Inferior parietal cortex (tissue), 1 donor: Measurements from ENCODE around the gene ZP1.

Source experiments
- DNase-seq: peaks from one replicate; pipeline ENCODE4 v3.0.0-alpha.2; 2016; ENCODE audit errors: extremely low spot score

ZP1 gene

GRCh38 chr11:60910281-60910687, 42.9 kb downstream of the ZP1 start:
- no peak for DNase-seq

- no peak for DNase-seq
Observed at GRCh38 chr11:60910711-60911380, 43.5 kb downstream of the ZP1 start.

GRCh38 chr11:60912223-60912850, 45.0 kb downstream of the ZP1 start:
- DNase-seq = no peak

GRCh38 chr11:60912851-60913528, 45.6 kb downstream of the ZP1 start:
- no peak for DNase-seq

- peak; percentile 97 for DNase-seq
Observed at GRCh38 chr11:60913793-60914632, 46.7 kb downstream of the ZP1 start, which contains the start of gene TMEM109. TMEM109 (plus strand) TSS chr11:60914158; CDS start chr11:60919694, 5,536 bp downstream.

- no peak for DNase-seq
Observed at GRCh38 chr11:60914633-60915247, 47.4 kb downstream of the ZP1 start.

GRCh38 chr11:60915248-60915914, 48.0 kb downstream of the ZP1 start:
- DNase-seq = no peak

GRCh38 chr11:60916669-60917206, 49.4 kb downstream of the ZP1 start:
- no peak for DNase-seq

GRCh38 chr11:60917267-60917666, 49.9 kb downstream of the ZP1 start:
- no peak for DNase-seq

- DNase-seq = no peak
Observed at GRCh38 chr11:60918251-60918938, 51.1 kb downstream of the ZP1 start.

- no peak for DNase-seq
Observed at GRCh38 chr11:60918939-60919265, 51.6 kb downstream of the ZP1 start.

- no peak for DNase-seq
Observed at GRCh38 chr11:60919320-60919719, 52.0 kb downstream of the ZP1 start.

- DNase-seq = no peak
Observed at GRCh38 chr11:60919956-60920355, 52.6 kb downstream of the ZP1 start.

GRCh38 chr11:60921259-60921658, 53.9 kb downstream of the ZP1 start:
- no peak for DNase-seq

GRCh38 chr11:60921777-60922335, 54.5 kb downstream of the ZP1 start:
- no peak for DNase-seq

- no peak for DNase-seq
Observed at GRCh38 chr11:60922906-60923305, 55.6 kb downstream of the ZP1 start.

GRCh38 chr11:60923326-60923725, 56.0 kb downstream of the ZP1 start:
- DNase-seq = no peak

- no peak for DNase-seq
Observed at GRCh38 chr11:60923800-60924109, 56.4 kb downstream of the ZP1 start.

- DNase-seq = no peak
Observed at GRCh38 chr11:60924110-60924905, 57.0 kb downstream of the ZP1 start, which contains the start of gene TMEM132A. TMEM132A (plus strand) TSS chr11:60924460; CDS start chr11:60924634, 174 bp downstream.
